NCI-H1105 (cell line): ENCODE results near the gene POLR1F.
"Not testable (repeated sequence)": the region's sequence is repeated elsewhere in the genome, so short reads cannot be mapped to it uniquely, and the experiment has no call there.

Experiments
- DNase-seq: peaks from one replicate; lab custom pipeline; 2025; lab: John Stamatoyannopoulos, UW

Gene POLR1F

GRCh38 chr7:19708397-19709248 is at the start of gene POLR1F:
Gene POLR1F (minus strand): TSS chr7:19709037. CDS start chr7:19709016, 21 bp downstream.
- peak; percentile 95 for DNase-seq

GRCh38 chr7:19754521-19755116 is 45.8 kb upstream of the POLR1F start:
- peak; percentile 42 for DNase-seq

- DNase-seq: no peak
Observed at GRCh38 chr7:19752020-19752419, 43.2 kb upstream of the POLR1F start.

- no peak for DNase-seq
Observed at GRCh38 chr7:19749658-19750057, 40.8 kb upstream of the POLR1F start.

- peak; percentile 50 for DNase-seq
Observed at GRCh38 chr7:19747740-19748339, 39.0 kb upstream of the POLR1F start.

GRCh38 chr7:19744075-19744474 is 35.2 kb upstream of the POLR1F start:
- DNase-seq: no peak

GRCh38 chr7:19728716-19729115 is 19.9 kb upstream of the POLR1F start:
- DNase-seq: no peak

GRCh38 chr7:19725770-19726169 is 16.9 kb upstream of the POLR1F start:
- no peak for DNase-seq

- DNase-seq: no peak
Observed at GRCh38 chr7:19715499-19715898, 6.7 kb upstream of the POLR1F start.

- DNase-seq: peak; percentile 1
Observed at GRCh38 chr7:19713676-19714075, 4.8 kb upstream of the POLR1F start.

- DNase-seq: no peak
Observed at GRCh38 chr7:19709249-19709578, 377 bp upstream of the POLR1F start.

- no peak for DNase-seq
Observed at GRCh38 chr7:19707240-19707639, 1.6 kb downstream of the POLR1F start.

GRCh38 chr7:19705663-19706062 is 3.2 kb downstream of the POLR1F start:
- DNase-seq: no peak

- DNase-seq: no peak
Observed at GRCh38 chr7:19701471-19701870, 7.4 kb downstream of the POLR1F start.

GRCh38 chr7:19700936-19701335 is 7.9 kb downstream of the POLR1F start:
- DNase-seq: no peak

- DNase-seq: no peak
Observed at GRCh38 chr7:19698331-19698730, 10.5 kb downstream of the POLR1F start.

GRCh38 chr7:19696926-19697325 is 11.9 kb downstream of the POLR1F start:
- no peak for DNase-seq

GRCh38 chr7:19692111-19692828 is 16.6 kb downstream of the POLR1F start:
- no peak for DNase-seq

- no peak for DNase-seq
Observed at GRCh38 chr7:19690736-19691135, 18.1 kb downstream of the POLR1F start.

GRCh38 chr7:19689130-19689529 is 19.7 kb downstream of the POLR1F start:
- DNase-seq: not testable (repeated sequence)

- no peak for DNase-seq
Observed at GRCh38 chr7:19681596-19681995, 27.2 kb downstream of the POLR1F start.

- no peak for DNase-seq
Observed at GRCh38 chr7:19677180-19677579, 31.7 kb downstream of the POLR1F start.

- no peak for DNase-seq
Observed at GRCh38 chr7:19675816-19676215, 33.0 kb downstream of the POLR1F start.
